Keratinocyte (primary cell): ENCODE data around the gene ICA1L. TPM values are rescaled to one million over a fixed set of nuclear protein-coding genes. Genes with fewer than 3 reads are reported as not detected.

Source experiments
- DNase-seq: peaks from one replicate; pipeline ENCODE4 v3.0.0-alpha.2; 2011; ENCODE audit warnings: low read depth, missing footprints, low spot score
- FAIRE-seq: peaks from 2 replicates; lab custom pipeline; 2011; peaks lifted over from hg19 to GRCh38; lab: Jason Lieb, UNC
- H2AFZ ChIP-seq: 2 replicates; pipeline ENCODE4 v1.6.0; 2012; ENCODE audit warnings: low read length, control low read depth, inconsistent platforms; ENCODE audit not compliant: control insufficient read depth
- H3K27ac ChIP-seq: 2 replicates; pipeline ENCODE4 v1.5.1; 2011; ENCODE audit warnings: low read length; ENCODE audit not compliant: control insufficient read depth, insufficient read depth
- H3K27me3 ChIP-seq: 3 replicates; pipeline ENCODE4 v1.6.0; 2011; ENCODE audit warnings: low read length; ENCODE audit not compliant: control insufficient read depth, insufficient read depth; ENCODE audit errors: extremely low read depth
- H3K36me3 ChIP-seq, 2 experiments: 2 replicates in 1 of 2; 3 replicates in 1 of 2; pipeline ENCODE4 v1.5.1; 2011; ENCODE audit warnings: low read length in 2 of 2, mild to moderate bottlenecking in 1 of 2; ENCODE audit not compliant: control insufficient read depth in 2 of 2, insufficient read depth in 2 of 2; ENCODE audit errors: extremely low read depth in 1 of 2
- H3K4me1 ChIP-seq: 3 replicates; pipeline ENCODE4 v1.5.1; 2011; ENCODE audit warnings: low read length; ENCODE audit not compliant: control insufficient read depth, insufficient read depth; ENCODE audit errors: extremely low read depth
- H3K4me2 ChIP-seq: 3 replicates; pipeline ENCODE4 v1.6.0; 2011; ENCODE audit warnings: low read depth, low read length; ENCODE audit not compliant: control insufficient read depth, insufficient read depth; ENCODE audit errors: extremely low read depth
- H3K4me3 ChIP-seq, 3 experiments: fragments of 200-600 bp in 1 of 3; sonication (generic) in 1 of 3; 2 replicates in 2 of 3; 3 replicates in 1 of 3; pipeline ENCODE4 v1.5.1; 2011 to 2016; ENCODE audit warnings: low read length in 3 of 3, mild to moderate bottlenecking in 3 of 3, control low read depth in 2 of 3, inconsistent platforms in 1 of 3, low read depth in 1 of 3, mixed read lengths in 1 of 3, mixed run types in 1 of 3, moderate library complexity in 1 of 3; ENCODE audit not compliant: control insufficient read depth in 2 of 3, insufficient read depth in 2 of 3; ENCODE audit errors: extremely low read depth in 1 of 3
- H3K79me2 ChIP-seq: 2 replicates; pipeline ENCODE4 v1.6.0; 2012; ENCODE audit warnings: low read length; ENCODE audit not compliant: control insufficient read depth, insufficient read depth
- H3K9ac ChIP-seq: 3 replicates; pipeline ENCODE4 v1.6.0; 2011; ENCODE audit warnings: low read length; ENCODE audit not compliant: control insufficient read depth, insufficient read depth; ENCODE audit errors: extremely low read depth
- H3K9me1 ChIP-seq: 3 replicates; pipeline ENCODE4 v1.6.0; 2011; ENCODE audit warnings: low read length; ENCODE audit not compliant: control insufficient read depth, insufficient read depth; ENCODE audit errors: extremely low read depth
- H3K9me3 ChIP-seq: 2 replicates; pipeline ENCODE4 v1.5.1; 2012; ENCODE audit warnings: low read depth, low read length; ENCODE audit not compliant: control insufficient read depth
- H4K20me1 ChIP-seq: 3 replicates; pipeline ENCODE4 v1.6.0; 2011; ENCODE audit warnings: low read length; ENCODE audit not compliant: control insufficient read depth, insufficient read depth; ENCODE audit errors: extremely low read depth
- EZH2 ChIP-seq: IDR thresholded peaks from one replicate; pipeline ENCODE4 v1.6.1; 2012; ENCODE audit warnings: inconsistent platforms, mild to moderate bottlenecking, low read length, moderate library complexity
- dilution Hi-C: fragments of 300-500 bp; cut with MboI; formaldehyde crosslinking; loops from one replicate; pipeline ENCODE4 v1.7.0; 2020; ENCODE audit warnings: low sequenced_read_pairs; ENCODE audit not compliant: extremely low pct_ligation_motif_present
- polyA plus RNA-seq, 5 experiments: library from polyadenylated mRNA; depleted of rRNA in 3 of 5; stranded (reverse) in 3 of 5; stranded (forward) in 1 of 5; unstranded in 1 of 5; fragments of >200 nt; gene quantifications; 1 replicate in 1 of 5; 2 replicates in 3 of 5; 3 replicates in 1 of 5; pipeline versions ENCODE4 v1.2.1 to v1.2.3, GENCODE V29; 2011 to 2012; ENCODE audit warnings: missing spikeins in 2 of 5, low read depth in 1 of 5, low replicate concordance in 1 of 5
- TF ChIP-seq, protein P1 (sequence below), 3 experiments: IDR thresholded peaks in 1 of 3; conservative IDR thresholded peaks in 1 of 3; optimal IDR thresholded peaks in 1 of 3; 2 replicates in 2 of 3; 3 replicates in 1 of 3; pipeline versions ENCODE3 to v1.5.1; 2011; ENCODE audit warnings: low read length in 3 of 3, mild to moderate bottlenecking in 3 of 3, moderate library complexity in 2 of 3, control low read depth in 1 of 3, inconsistent platforms in 1 of 3; ENCODE audit not compliant: insufficient read depth in 2 of 3; ENCODE audit errors: extremely low read depth in 1 of 3

The ICA1L gene
- polyA plus RNA-seq, 1 donor (not counting 4 experiments of a cell fraction or from before 2014, with no cell fraction given): 2.2 TPM

DNA sequence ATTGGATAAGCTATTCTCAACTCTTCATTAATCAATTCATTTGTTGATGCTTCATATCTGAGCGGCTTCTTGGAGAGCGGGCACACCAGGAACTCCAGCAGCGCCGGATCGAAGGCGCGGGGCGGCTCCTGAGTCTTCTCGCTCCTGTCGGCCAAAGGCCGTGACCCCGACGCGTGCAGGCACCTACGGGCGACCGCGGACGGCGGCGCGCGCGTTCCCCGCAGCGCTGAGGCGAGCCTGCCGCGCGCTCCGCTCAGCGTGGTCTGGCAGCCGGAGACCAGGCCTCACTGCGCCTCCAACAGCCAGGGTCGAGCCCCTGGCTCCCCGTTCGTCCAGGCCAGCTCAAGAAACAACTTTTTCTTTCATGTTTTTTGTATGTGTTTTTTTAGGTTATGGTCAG is 97.5 kb downstream of the ICA1L start:
- H3K9me3 ChIP-seq: no peaks in the 10 kb centered on the region
- H3K36me3 ChIP-seq: no peaks in the 10 kb centered on the region
- H3K4me1 ChIP-seq: no peaks in the 10 kb centered on the region
- no peak for TF ChIP-seq EZH2
- dilution Hi-C loops: no loop called here
- H3K79me2 ChIP-seq: no peaks in the 10 kb centered on the region
- no peak overlapping the region for H3K4me2 ChIP-seq
- H2AFZ ChIP-seq: no peak overlapping the region
- no peak overlapping the region for H3K4me3 ChIP-seq
- FAIRE-seq (no peak), DNase-seq (no peak)
- H3K9me1 ChIP-seq: no peaks in the 10 kb centered on the region
- no peak overlapping the region for H3K27ac ChIP-seq
- H3K9ac ChIP-seq: no peak overlapping the region
- no peaks in the 10 kb centered on the region for H3K27me3 ChIP-seq
- H4K20me1 ChIP-seq: no peaks in the 10 kb centered on the region

DNA sequence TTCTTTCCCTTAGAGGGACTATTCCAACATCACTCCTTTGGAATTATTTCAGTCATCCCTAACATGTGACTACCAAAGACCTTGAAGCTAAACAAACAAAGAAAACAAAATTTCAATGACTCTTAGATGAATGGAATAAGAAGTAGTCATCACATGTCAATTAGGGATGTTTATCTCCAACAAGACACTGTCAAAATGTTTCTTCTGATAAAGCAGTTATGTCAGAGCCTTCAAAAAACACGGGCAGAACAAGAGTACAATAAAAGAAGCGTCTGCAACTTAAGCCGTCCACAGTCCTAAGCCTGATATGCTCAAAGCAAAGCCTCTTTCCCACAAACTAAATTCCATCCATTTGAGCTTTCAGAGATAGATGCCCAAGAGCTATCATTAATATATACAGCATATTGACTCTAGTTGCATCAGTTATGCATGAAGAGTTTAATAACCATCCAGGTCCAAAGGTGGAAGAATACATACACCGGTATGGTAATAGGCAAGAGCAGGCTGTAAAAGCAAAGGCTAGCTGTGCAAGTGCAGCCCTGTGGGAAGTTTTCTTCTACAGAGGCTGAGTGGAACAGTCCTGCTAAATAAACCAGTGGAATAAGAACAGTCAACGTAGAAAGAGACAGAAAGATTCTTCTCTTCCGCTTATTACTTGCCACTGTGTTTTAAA is 98.1 kb downstream of the ICA1L start:
- DNase-seq (no peak), FAIRE-seq (no peak)
- Histone ChIP-seq H3K27ac (no peak overlapping the region), H3K9me1 (no peaks in the 10 kb centered on the region), H2AFZ (no peak overlapping the region), H4K20me1 (no peaks in the 10 kb centered on the region), H3K36me3 (no peaks in the 10 kb centered on the region), H3K9me3 (no peaks in the 10 kb centered on the region), H3K4me2 (no peak overlapping the region), H3K27me3 (no peaks in the 10 kb centered on the region), H3K9ac (no peak overlapping the region), H3K4me1 (no peaks in the 10 kb centered on the region), H3K79me2 (no peaks in the 10 kb centered on the region), H3K4me3 (no peak overlapping the region)
- no peak for TF ChIP-seq EZH2
- TF ChIP-seq, protein P1, sequence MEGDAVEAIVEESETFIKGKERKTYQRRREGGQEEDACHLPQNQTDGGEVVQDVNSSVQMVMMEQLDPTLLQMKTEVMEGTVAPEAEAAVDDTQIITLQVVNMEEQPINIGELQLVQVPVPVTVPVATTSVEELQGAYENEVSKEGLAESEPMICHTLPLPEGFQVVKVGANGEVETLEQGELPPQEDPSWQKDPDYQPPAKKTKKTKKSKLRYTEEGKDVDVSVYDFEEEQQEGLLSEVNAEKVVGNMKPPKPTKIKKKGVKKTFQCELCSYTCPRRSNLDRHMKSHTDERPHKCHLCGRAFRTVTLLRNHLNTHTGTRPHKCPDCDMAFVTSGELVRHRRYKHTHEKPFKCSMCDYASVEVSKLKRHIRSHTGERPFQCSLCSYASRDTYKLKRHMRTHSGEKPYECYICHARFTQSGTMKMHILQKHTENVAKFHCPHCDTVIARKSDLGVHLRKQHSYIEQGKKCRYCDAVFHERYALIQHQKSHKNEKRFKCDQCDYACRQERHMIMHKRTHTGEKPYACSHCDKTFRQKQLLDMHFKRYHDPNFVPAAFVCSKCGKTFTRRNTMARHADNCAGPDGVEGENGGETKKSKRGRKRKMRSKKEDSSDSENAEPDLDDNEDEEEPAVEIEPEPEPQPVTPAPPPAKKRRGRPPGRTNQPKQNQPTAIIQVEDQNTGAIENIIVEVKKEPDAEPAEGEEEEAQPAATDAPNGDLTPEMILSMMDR (optimal IDR thresholded peaks at IDR 0.05 in 1 of 3, IDR thresholded peaks at IDR 0.05 in 1 of 3, conservative IDR thresholded peaks at IDR 0.05 in 1 of 3; ENCODE audit: extremely low read depth in 1 of 3, insufficient read depth in 2 of 3, low read length in 3 of 3): no peak
- dilution Hi-C loops: no loop called here
